Right ventricle myocardium inferior (tissue), 1 donor: ENCODE measurements around the gene RYR2. TPM values are rescaled to one million over a fixed set of nuclear protein-coding genes. Genes with fewer than 3 reads are reported as not detected.

Experiments
- ATAC-seq: fragments of 200-7000 bp; cut with Tn5 transposase; one replicate; pipeline ENCODE4 v1.9.1; 2020; ENCODE audit warnings: mild to moderate bottlenecking, moderate library complexity
- DNase-seq: peaks from one replicate; pipeline ENCODE4 v3.0.0; 2021; ENCODE audit errors: missing footprints
- intact Hi-C: fragments of 100-400 bp; cut with DNase I; formaldehyde crosslinking; loops from one replicate; pipeline ENCODE4 v1.11.0; 2022
- total RNA-seq: library from RNA; stranded (reverse); fragmentation: NEBNext Ultra II Directional; extraction: Animal tissue kit (Norgen Biotek cat#: 25700); gene quantifications from one replicate; pipeline ENCODE4 v1.2.1, GENCODE V29; 2021
- donor health status: DM: no; HTN: yes; CAD: no; lungs with severe emphysema.

Gene RYR2
- total RNA-seq, 1 donor from 2014 or later, result 694 TPM

GRCh38 chr1:237171454-237172117, 129.6 kb downstream of the RYR2 start:
- ATAC-seq, result no peak

GRCh38 chr1:237172118-237172485, 130.1 kb downstream of the RYR2 start:
- intact Hi-C loops, result no loop called here
- DNase-seq, result no peak
- no peak for ATAC-seq

More at GRCh38 chr1:237171454-237172117, 129.6 kb downstream of the RYR2 start:
- intact Hi-C loops, result no loop called here
- DNase-seq, result no peak

- no peak for ATAC-seq
- intact Hi-C loops, result no loop called here
- no peak for DNase-seq
Observed at GRCh38 chr1:237179503-237179902, 137.5 kb downstream of the RYR2 start.

GRCh38 chr1:237180256-237180655, 138.3 kb downstream of the RYR2 start:
- intact Hi-C loops, result no loop called here
- DNase-seq (no peak), ATAC-seq (no peak)

- DNase-seq, result no peak
- intact Hi-C loops, result no loop called here
- ATAC-seq, result no peak
Observed at GRCh38 chr1:237181743-237182317, 139.8 kb downstream of the RYR2 start.

GRCh38 chr1:237183963-237184540, 142.1 kb downstream of the RYR2 start:
- no peak for DNase-seq
- intact Hi-C loops, result no loop called here
- ATAC-seq, result no peak

GRCh38 chr1:237186675-237187074, 144.7 kb downstream of the RYR2 start:
- intact Hi-C loops, result no loop called here
- ATAC-seq (no peak), DNase-seq (no peak)

- no peak for ATAC-seq
- DNase-seq, result no peak
- intact Hi-C loops, result no loop called here
Observed at GRCh38 chr1:237187842-237188241, 145.9 kb downstream of the RYR2 start.

GRCh38 chr1:237191403-237191802, 149.4 kb downstream of the RYR2 start:
- intact Hi-C loops, result no loop called here
- no peak for DNase-seq
- ATAC-seq, result no peak

GRCh38 chr1:237197470-237198425, 155.8 kb downstream of the RYR2 start:
- ATAC-seq, result peak; percentile 4
- intact Hi-C loops, result no loop called here
- no peak for DNase-seq

- ATAC-seq (no peak), DNase-seq (no peak)
- intact Hi-C loops, result no loop called here
Observed at GRCh38 chr1:237199026-237199425, 157.0 kb downstream of the RYR2 start.

GRCh38 chr1:237201155-237201554, 159.2 kb downstream of the RYR2 start:
- intact Hi-C loops, result no loop called here
- no peak for DNase-seq
- ATAC-seq, result no peak

GRCh38 chr1:237204841-237205240, 162.9 kb downstream of the RYR2 start:
- ATAC-seq (peak; percentile 6), DNase-seq (no peak)
- intact Hi-C loops, result no loop called here

GRCh38 chr1:237205400-237206064, 163.5 kb downstream of the RYR2 start:
- intact Hi-C loops, result no loop called here
- peak; percentile 61 for ATAC-seq
- peak; percentile 86 for DNase-seq

- intact Hi-C loops, result no loop called here
- ATAC-seq (no peak), DNase-seq (no peak)
Observed at GRCh38 chr1:237206065-237206414, 164.1 kb downstream of the RYR2 start.

GRCh38 chr1:237211031-237211430, 169.0 kb downstream of the RYR2 start:
- DNase-seq (no peak), ATAC-seq (peak; percentile 26)
- intact Hi-C loops, result no loop called here

GRCh38 chr1:237211540-237211939, 169.6 kb downstream of the RYR2 start:
- no peak for DNase-seq
- intact Hi-C loops, result no loop called here
- no peak for ATAC-seq

GRCh38 chr1:237219751-237220642, 178.0 kb downstream of the RYR2 start:
- peak; percentile 47 for ATAC-seq
- DNase-seq, result no peak
- intact Hi-C loops, result no loop called here
